HCT116 (cell line): ENCODE measurements around the gene ASB7.

Experiments
- EZH2 ChIP-seq: fragments of 200-600 bp; sonication (generic); IDR thresholded peaks from 2 replicates; pipeline ENCODE4 v1.6.1; 2017; ENCODE audit warnings: antibody characterized with exemption, mixed run types
- JUND ChIP-seq: IDR thresholded peaks from 2 replicates; pipeline ENCODE4 v1.6.1; 2012
- POLR2A ChIP-seq: IDR thresholded peaks from 2 replicates; pipeline ENCODE4 v1.7.0; 2011; ENCODE audit warnings: borderline replicate concordance; ENCODE audit not compliant: insufficient read depth, insufficient read length; ENCODE audit errors: extremely low read depth
- POLR2AphosphoS5 ChIP-seq: IDR thresholded peaks from 2 replicates; pipeline ENCODE4 v1.6.1; 2011; ENCODE audit warnings: mild to moderate bottlenecking, low read depth, low read length, moderate library complexity
- RAD21 ChIP-seq: IDR thresholded peaks from 2 replicates; pipeline ENCODE4 v1.6.1; 2012; ENCODE audit warnings: low read depth, mild to moderate bottlenecking
- SP1 ChIP-seq: IDR thresholded peaks from 2 replicates; pipeline ENCODE4 v1.6.1; 2012; ENCODE audit warnings: low read depth
- YY1 ChIP-seq: IDR thresholded peaks from 2 replicates; pipeline ENCODE4 v1.6.1; 2011; ENCODE audit warnings: low read length, low read depth, moderate library complexity, mild to moderate bottlenecking; ENCODE audit not compliant: insufficient replicate concordance; ENCODE audit errors: extremely low read depth
- TF ChIP-seq, protein P1 (sequence below), 3 experiments: fragments of 200-600 bp in 1 of 3; sonication (generic) in 1 of 3; IDR thresholded peaks in 2 of 3; conservative IDR thresholded peaks in 1 of 3; 2 replicates each; pipeline ENCODE4 v1.5.1; 2012 to 2017; ENCODE audit warnings: low read depth in 2 of 3, low read length in 2 of 3, antibody characterized with exemption in 1 of 3, borderline replicate concordance in 1 of 3, control low read depth in 1 of 3, mild to moderate bottlenecking in 1 of 3, mixed read lengths in 1 of 3, mixed run types in 1 of 3, moderate library complexity in 1 of 3; ENCODE audit not compliant: insufficient read depth in 1 of 3
- TF ChIP-seq, protein P2 (sequence below): IDR thresholded peaks from 2 replicates; pipeline ENCODE4 v1.6.1; 2012
- TF ChIP-seq, protein P3 (sequence below): IDR thresholded peaks from 2 replicates; pipeline ENCODE4 v1.6.1; 2012; ENCODE audit warnings: low read depth
- TF ChIP-seq, protein P4 (sequence below): IDR thresholded peaks from 2 replicates; pipeline ENCODE4 v1.6.1; 2011; ENCODE audit warnings: mild to moderate bottlenecking, low read length, moderate library complexity; ENCODE audit not compliant: insufficient replicate concordance; ENCODE audit errors: extremely low read depth

DNA sequence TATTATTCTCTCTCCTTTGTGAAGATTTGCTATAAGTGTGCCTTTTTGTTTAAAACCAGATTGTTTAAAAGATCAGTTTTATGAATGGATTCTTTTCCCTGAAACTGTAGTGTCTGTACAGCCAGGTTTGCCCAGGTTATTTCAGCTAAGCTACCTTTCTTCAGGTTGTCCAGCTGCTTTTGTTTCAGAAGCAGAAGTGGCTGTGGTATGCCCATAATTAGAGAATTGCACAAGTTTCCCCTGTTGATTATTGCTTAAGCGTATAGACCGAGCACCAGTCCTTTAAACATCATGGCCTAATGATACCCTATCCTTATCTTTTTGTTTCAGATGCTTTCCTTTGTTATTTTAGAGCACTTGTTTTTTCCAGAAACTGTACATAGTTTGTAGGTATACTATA, 10.2 kb downstream of the ASB7 start:
- TF ChIP-seq POLR2A = no peak
- no peak for TF ChIP-seq YY1
- TF ChIP-seq, protein P1, sequence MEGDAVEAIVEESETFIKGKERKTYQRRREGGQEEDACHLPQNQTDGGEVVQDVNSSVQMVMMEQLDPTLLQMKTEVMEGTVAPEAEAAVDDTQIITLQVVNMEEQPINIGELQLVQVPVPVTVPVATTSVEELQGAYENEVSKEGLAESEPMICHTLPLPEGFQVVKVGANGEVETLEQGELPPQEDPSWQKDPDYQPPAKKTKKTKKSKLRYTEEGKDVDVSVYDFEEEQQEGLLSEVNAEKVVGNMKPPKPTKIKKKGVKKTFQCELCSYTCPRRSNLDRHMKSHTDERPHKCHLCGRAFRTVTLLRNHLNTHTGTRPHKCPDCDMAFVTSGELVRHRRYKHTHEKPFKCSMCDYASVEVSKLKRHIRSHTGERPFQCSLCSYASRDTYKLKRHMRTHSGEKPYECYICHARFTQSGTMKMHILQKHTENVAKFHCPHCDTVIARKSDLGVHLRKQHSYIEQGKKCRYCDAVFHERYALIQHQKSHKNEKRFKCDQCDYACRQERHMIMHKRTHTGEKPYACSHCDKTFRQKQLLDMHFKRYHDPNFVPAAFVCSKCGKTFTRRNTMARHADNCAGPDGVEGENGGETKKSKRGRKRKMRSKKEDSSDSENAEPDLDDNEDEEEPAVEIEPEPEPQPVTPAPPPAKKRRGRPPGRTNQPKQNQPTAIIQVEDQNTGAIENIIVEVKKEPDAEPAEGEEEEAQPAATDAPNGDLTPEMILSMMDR (IDR thresholded peaks at IDR 0.05 in 2 of 3, conservative IDR thresholded peaks at IDR 0.05 in 1 of 3; ENCODE audit: borderline replicate concordance in 1 of 3, insufficient read depth in 1 of 3, low read depth in 2 of 3, low read length in 2 of 3) = no peak
- TF ChIP-seq POLR2AphosphoS5 = no peak
- TF ChIP-seq SP1 = no peak
- TF ChIP-seq, protein P2, sequence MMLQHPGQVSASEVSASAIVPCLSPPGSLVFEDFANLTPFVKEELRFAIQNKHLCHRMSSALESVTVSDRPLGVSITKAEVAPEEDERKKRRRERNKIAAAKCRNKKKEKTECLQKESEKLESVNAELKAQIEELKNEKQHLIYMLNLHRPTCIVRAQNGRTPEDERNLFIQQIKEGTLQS = no peak
- TF ChIP-seq RAD21 = no peak
- no peak for TF ChIP-seq EZH2
- TF ChIP-seq JUND = no peak
- TF ChIP-seq, protein P3, sequence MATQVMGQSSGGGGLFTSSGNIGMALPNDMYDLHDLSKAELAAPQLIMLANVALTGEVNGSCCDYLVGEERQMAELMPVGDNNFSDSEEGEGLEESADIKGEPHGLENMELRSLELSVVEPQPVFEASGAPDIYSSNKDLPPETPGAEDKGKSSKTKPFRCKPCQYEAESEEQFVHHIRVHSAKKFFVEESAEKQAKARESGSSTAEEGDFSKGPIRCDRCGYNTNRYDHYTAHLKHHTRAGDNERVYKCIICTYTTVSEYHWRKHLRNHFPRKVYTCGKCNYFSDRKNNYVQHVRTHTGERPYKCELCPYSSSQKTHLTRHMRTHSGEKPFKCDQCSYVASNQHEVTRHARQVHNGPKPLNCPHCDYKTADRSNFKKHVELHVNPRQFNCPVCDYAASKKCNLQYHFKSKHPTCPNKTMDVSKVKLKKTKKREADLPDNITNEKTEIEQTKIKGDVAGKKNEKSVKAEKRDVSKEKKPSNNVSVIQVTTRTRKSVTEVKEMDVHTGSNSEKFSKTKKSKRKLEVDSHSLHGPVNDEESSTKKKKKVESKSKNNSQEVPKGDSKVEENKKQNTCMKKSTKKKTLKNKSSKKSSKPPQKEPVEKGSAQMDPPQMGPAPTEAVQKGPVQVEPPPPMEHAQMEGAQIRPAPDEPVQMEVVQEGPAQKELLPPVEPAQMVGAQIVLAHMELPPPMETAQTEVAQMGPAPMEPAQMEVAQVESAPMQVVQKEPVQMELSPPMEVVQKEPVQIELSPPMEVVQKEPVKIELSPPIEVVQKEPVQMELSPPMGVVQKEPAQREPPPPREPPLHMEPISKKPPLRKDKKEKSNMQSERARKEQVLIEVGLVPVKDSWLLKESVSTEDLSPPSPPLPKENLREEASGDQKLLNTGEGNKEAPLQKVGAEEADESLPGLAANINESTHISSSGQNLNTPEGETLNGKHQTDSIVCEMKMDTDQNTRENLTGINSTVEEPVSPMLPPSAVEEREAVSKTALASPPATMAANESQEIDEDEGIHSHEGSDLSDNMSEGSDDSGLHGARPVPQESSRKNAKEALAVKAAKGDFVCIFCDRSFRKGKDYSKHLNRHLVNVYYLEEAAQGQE = no peak
- TF ChIP-seq, protein P4, sequence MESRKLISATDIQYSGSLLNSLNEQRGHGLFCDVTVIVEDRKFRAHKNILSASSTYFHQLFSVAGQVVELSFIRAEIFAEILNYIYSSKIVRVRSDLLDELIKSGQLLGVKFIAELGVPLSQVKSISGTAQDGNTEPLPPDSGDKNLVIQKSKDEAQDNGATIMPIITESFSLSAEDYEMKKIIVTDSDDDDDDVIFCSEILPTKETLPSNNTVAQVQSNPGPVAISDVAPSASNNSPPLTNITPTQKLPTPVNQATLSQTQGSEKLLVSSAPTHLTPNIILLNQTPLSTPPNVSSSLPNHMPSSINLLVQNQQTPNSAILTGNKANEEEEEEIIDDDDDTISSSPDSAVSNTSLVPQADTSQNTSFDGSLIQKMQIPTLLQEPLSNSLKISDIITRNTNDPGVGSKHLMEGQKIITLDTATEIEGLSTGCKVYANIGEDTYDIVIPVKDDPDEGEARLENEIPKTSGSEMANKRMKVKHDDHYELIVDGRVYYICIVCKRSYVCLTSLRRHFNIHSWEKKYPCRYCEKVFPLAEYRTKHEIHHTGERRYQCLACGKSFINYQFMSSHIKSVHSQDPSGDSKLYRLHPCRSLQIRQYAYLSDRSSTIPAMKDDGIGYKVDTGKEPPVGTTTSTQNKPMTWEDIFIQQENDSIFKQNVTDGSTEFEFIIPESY = no peak
